KMS-11 (cell line): ENCODE data around the gene SLC39A13.
"Not testable (repeated sequence)": the region's sequence is repeated elsewhere in the genome, so short reads cannot be mapped to it uniquely, and the experiment has no call there.

Experiments used
- H2AFZ ChIP-seq: fragments of 200-600 bp; sonication (generic); 2 replicates; pipeline ENCODE4 v1.6.1; 2016; ENCODE audit warnings: antibody characterized with exemption, mixed run types, low read depth
- H3K27ac ChIP-seq: fragments of 200-600 bp; sonication (generic); 2 replicates; pipeline ENCODE4 v1.6.1; 2016; ENCODE audit warnings: mild to moderate bottlenecking, mixed run types
- H3K27me3 ChIP-seq: fragments of 200-600 bp; sonication (generic); 2 replicates; pipeline ENCODE4 v1.6.1; 2017; ENCODE audit warnings: mild to moderate bottlenecking, low read depth, mixed run types, moderate library complexity; ENCODE audit not compliant: insufficient read depth
- H3K36me3 ChIP-seq: fragments of 200-600 bp; sonication (generic); 2 replicates; pipeline ENCODE4 v1.6.1; 2017; ENCODE audit warnings: mild to moderate bottlenecking, mixed run types; ENCODE audit not compliant: insufficient read depth
- H3K4me1 ChIP-seq: fragments of 200-600 bp; sonication (generic); 2 replicates; pipeline ENCODE4 v1.6.1; 2016; ENCODE audit warnings: mild to moderate bottlenecking, low read depth, mixed run types; ENCODE audit not compliant: poor library complexity, severe bottlenecking
- H3K4me2 ChIP-seq: fragments of 200-600 bp; sonication (generic); 2 replicates; pipeline ENCODE4 v1.7.0; 2016; ENCODE audit warnings: mild to moderate bottlenecking, mixed run types
- H3K4me3 ChIP-seq: fragments of 200-600 bp; sonication (generic); IDR thresholded peaks from 2 replicates; pipeline ENCODE4 v1.6.1; 2017; ENCODE audit warnings: low read depth, low read length, mixed read lengths; ENCODE audit not compliant: insufficient read depth
- H3K79me2 ChIP-seq: fragments of 200-600 bp; sonication (generic); 2 replicates; pipeline ENCODE4 v1.6.1; 2016; ENCODE audit warnings: low read depth, mixed run types; ENCODE audit not compliant: insufficient read depth
- H3K9ac ChIP-seq: fragments of 200-600 bp; sonication (generic); 2 replicates; pipeline ENCODE4 v1.6.1; 2016; ENCODE audit warnings: mild to moderate bottlenecking, mixed run types
- H4K20me1 ChIP-seq: fragments of 200-600 bp; sonication (generic); 2 replicates; pipeline ENCODE4 v1.6.1; 2016; ENCODE audit warnings: mild to moderate bottlenecking, mixed run types; ENCODE audit not compliant: insufficient read depth
- TF ChIP-seq, protein P1 (sequence below): fragments of 200-600 bp; sonication (generic); conservative IDR thresholded peaks from 2 replicates; pipeline ENCODE4 v1.6.1; 2017; ENCODE audit warnings: low read depth, mild to moderate bottlenecking, antibody characterized with exemption, low read length, moderate library complexity, mixed read lengths

Gene SLC39A13

DNA sequence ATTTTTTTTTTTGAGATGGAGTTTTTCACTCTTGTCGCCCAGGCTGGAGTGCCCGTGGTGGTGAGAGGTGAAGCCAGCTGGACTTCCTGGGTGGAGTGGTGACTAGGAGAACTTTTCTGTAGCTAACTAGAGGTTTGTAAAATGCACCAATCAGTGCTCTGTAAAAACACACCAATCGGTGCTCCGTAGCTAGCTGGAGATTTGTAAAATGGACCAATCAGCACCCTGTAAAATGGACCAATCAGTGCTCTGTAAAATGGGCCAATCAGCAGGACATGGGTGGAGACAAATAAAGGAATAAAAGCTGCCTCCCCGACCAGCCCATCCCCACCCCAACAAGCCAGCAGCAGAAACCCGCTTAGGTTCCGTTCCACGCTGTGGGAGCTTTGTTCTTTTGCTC is 45.0 kb downstream of the SLC39A13 start:
- TF ChIP-seq, protein P1, sequence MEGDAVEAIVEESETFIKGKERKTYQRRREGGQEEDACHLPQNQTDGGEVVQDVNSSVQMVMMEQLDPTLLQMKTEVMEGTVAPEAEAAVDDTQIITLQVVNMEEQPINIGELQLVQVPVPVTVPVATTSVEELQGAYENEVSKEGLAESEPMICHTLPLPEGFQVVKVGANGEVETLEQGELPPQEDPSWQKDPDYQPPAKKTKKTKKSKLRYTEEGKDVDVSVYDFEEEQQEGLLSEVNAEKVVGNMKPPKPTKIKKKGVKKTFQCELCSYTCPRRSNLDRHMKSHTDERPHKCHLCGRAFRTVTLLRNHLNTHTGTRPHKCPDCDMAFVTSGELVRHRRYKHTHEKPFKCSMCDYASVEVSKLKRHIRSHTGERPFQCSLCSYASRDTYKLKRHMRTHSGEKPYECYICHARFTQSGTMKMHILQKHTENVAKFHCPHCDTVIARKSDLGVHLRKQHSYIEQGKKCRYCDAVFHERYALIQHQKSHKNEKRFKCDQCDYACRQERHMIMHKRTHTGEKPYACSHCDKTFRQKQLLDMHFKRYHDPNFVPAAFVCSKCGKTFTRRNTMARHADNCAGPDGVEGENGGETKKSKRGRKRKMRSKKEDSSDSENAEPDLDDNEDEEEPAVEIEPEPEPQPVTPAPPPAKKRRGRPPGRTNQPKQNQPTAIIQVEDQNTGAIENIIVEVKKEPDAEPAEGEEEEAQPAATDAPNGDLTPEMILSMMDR: no peak
- H3K4me1 ChIP-seq: peaks cover 16% of the 10 kb centered on the region
- no peak overlapping the region for H3K4me3 ChIP-seq
- no peaks in the 10 kb centered on the region for H4K20me1 ChIP-seq
- H3K27me3 ChIP-seq: no peaks in the 10 kb centered on the region
- no peak overlapping the region for H3K27ac ChIP-seq
- no peak overlapping the region for H3K9ac ChIP-seq
- no peak overlapping the region for H3K4me2 ChIP-seq
- no peaks in the 10 kb centered on the region for H3K36me3 ChIP-seq
- H3K79me2 ChIP-seq: no peaks in the 10 kb centered on the region
- no peak overlapping the region for H2AFZ ChIP-seq

DNA sequence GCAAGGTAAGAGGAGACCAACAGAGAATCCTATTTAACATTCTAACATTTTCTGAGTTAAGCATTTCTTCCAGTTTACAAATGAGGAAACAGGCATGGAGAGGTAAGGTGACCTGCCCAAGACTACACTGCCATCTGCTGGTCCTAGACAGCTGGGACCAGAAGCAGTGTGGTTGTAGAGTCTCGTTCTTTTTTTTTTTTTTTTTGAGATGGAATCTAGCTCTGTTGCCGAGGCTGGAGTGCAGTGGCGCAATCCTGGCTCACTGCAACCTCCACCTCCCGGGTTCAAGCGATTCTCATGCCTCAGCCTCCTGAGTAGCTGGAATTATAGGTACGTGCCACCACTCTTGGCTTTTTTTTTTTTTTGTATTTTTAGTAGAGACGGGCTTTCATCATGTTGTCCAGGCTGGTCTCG is 45.9 kb downstream of the SLC39A13 start:
- H3K27ac ChIP-seq, H3K27me3 ChIP-seq, H3K9ac ChIP-seq, H3K4me3 ChIP-seq, H3K4me2 ChIP-seq, H3K36me3 ChIP-seq, H4K20me1 ChIP-seq, H2AFZ ChIP-seq, H3K79me2 ChIP-seq: not testable (repeated sequence)
- TF ChIP-seq, protein P1: peak; percentile 71
- peaks cover 16% of the 10 kb centered on the region for H3K4me1 ChIP-seq

DNA sequence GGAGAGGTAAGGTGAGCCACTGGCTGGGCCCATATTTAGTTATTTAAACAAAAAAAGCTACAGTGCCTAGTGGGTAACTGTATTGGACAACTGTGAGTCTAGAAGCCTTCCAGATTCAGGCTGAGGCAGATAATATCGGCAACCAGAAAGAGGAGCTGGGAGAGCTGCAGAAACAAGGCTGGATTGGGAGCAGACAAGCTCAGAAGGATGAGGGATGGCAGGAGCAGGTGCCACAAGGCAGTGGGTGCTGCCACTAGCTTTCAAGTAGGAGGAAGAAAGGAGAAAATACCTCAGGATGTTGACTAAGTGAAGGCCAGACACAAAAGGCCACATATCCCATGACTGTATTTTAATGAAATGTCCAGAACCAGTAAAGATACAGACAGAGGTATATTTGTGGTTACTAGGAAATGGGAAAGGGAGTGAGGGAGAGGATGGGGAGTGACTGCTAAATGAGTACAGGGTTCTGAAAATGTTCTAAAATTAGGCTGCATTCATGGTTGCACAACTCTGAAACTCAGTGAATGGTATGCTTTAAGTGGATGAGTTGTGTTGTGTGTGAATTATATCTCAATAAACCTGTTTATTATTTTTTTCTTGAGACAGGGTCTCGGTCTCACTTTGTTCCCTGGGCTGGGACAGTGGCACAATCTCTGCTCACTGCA is 52.3 kb downstream of the SLC39A13 start:
- Histone ChIP-seq H3K27me3 (no peaks in the 10 kb centered on the region), H3K4me2 (no peak overlapping the region), H3K27ac (no peak overlapping the region), H3K9ac (no peak overlapping the region), H3K4me3 (no peak overlapping the region), H3K36me3 (no peaks in the 10 kb centered on the region), H4K20me1 (no peaks in the 10 kb centered on the region), H3K4me1 (peaks cover 16% of the 10 kb centered on the region), H3K79me2 (no peaks in the 10 kb centered on the region), H2AFZ (no peak overlapping the region)
- TF ChIP-seq, protein P1: no peak

DNA sequence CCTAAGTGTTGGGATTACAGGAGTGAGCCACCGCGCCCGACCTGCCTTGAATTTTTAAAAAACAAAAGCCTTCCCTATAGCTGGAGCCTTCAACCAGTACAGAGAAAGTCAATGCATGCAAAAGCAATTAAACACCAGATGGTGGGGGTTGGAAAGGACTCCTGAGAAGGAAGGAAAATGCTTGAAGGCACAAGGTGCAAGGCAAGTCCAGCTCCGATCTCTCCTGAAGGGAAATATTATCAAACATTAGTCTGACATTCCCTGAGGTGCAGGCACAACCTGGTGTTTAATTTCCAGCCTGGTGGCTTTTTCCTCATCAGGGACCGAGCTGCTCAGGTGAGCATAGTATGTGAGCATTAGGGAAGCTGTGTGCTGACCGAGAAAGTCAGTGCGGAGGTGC is 53.5 kb downstream of the SLC39A13 start:
- Histone ChIP-seq H4K20me1 (no peaks in the 10 kb centered on the region), H3K79me2 (no peaks in the 10 kb centered on the region; the same call in 1 of the 2 replicates), H3K27me3 (no peaks in the 10 kb centered on the region), H3K4me2 (no peak overlapping the region), H3K4me1 (peaks cover 16% of the 10 kb centered on the region), H3K27ac (no peak overlapping the region), H3K9ac (no peak overlapping the region), H2AFZ (no peak overlapping the region), H3K36me3 (no peaks in the 10 kb centered on the region), H3K4me3 (no peak overlapping the region)
- TF ChIP-seq, protein P1: no peak
